Panc1 (cell line): Measurements from ENCODE around the gene DPYD.

Experiments
- CTCF ChIP-seq: fragments of 450-650 bp; IDR thresholded peaks from 2 replicates; pipeline ENCODE4 v1.5.1; 2017; ENCODE audit warnings: mild to moderate bottlenecking
- POLR2AphosphoS5 ChIP-seq: IDR thresholded peaks from 2 replicates; pipeline ENCODE4 v1.6.1; 2012; ENCODE audit warnings: mild to moderate bottlenecking, low read depth, low read length, moderate library complexity
- SIN3A ChIP-seq: IDR thresholded peaks from 2 replicates; pipeline ENCODE4 v1.6.1; 2012; ENCODE audit warnings: low read depth, mild to moderate bottlenecking, low read length, moderate library complexity, borderline replicate concordance; ENCODE audit not compliant: insufficient read depth
- TCF7L2 ChIP-seq: IDR thresholded peaks from 2 replicates; pipeline ENCODE4 v1.6.1; 2011; ENCODE audit warnings: mild to moderate bottlenecking, low read depth, low read length, inconsistent platforms

DNA sequence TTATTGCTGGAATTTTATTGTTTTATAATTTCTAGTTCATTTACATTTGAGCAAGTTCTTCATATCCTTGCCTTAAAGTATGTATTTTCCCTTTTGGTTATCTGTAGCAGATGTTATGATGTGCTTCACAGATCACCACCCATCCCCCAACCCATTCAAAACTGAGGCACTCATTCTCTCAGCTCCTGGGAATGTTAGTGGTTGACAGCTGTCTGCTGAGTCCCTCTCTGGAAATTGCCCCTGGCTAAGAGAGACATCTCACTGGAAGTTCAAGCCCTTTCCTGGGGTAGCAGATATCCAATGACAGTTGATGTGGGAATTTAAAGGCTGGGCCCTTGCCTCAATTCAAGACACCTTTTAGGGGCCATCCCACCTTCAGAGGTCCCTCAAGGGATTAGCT lies 4.3 kb upstream of the DPYD start:
- no peak for TF ChIP-seq POLR2AphosphoS5
- TF ChIP-seq CTCF, result no peak
- TF ChIP-seq TCF7L2, result no peak
- no peak for TF ChIP-seq SIN3A
